Glutamatergic neuron (in vitro differentiated cells): ENCODE data around the gene BRINP2. TPM values are rescaled to one million over a fixed set of nuclear protein-coding genes. Genes with fewer than 3 reads are reported as not detected.

Experiments used
- DNase-seq: peaks from one replicate; pipeline ENCODE4 v3.0.0; 2022
- H3K27ac Mint-ChIP-seq: one replicate; pipeline ENCODE4 v1.8.0; 2020; ENCODE audit warnings: mild to moderate bottlenecking, mixed read lengths, inconsistent platforms; ENCODE audit not compliant: unreplicated experiment
- H3K27me3 Mint-ChIP-seq: one replicate; pipeline ENCODE4 v1.8.0; 2020; ENCODE audit warnings: mild to moderate bottlenecking, moderate library complexity, mixed read lengths, inconsistent platforms; ENCODE audit not compliant: unreplicated experiment
- H3K36me3 Mint-ChIP-seq: one replicate; pipeline ENCODE4 v1.8.0; 2020; ENCODE audit warnings: mild to moderate bottlenecking, mixed read lengths, inconsistent platforms; ENCODE audit not compliant: unreplicated experiment
- H3K4me1 Mint-ChIP-seq: one replicate; pipeline ENCODE4 v1.8.0; 2020; ENCODE audit warnings: mild to moderate bottlenecking, low read depth, mixed read lengths, inconsistent platforms; ENCODE audit not compliant: unreplicated experiment
- H3K4me3 Mint-ChIP-seq: one replicate; pipeline ENCODE4 v1.8.0; 2020; ENCODE audit warnings: mild to moderate bottlenecking, mixed read lengths, inconsistent platforms; ENCODE audit not compliant: unreplicated experiment
- H3K9me3 Mint-ChIP-seq: one replicate; pipeline ENCODE4 v1.8.0; 2020; ENCODE audit warnings: mild to moderate bottlenecking, moderate library complexity, mixed read lengths, inconsistent platforms; ENCODE audit not compliant: unreplicated experiment
- CTCF ChIP-seq: fragments of 200-600 bp; sonication (generic); IDR thresholded peaks from one replicate; pipeline ENCODE4 v1.5.0; 2021; ENCODE audit not compliant: partially characterized antibody, unreplicated experiment
- total RNA-seq: library from RNA; stranded (reverse); fragmentation: NEBNext Ultra II Directional; extraction: Animal tissue kit (Norgen Biotek cat#: 25700); gene quantifications from one replicate; pipeline ENCODE4 v1.2.1, GENCODE V29; 2021; ENCODE audit not compliant: unreplicated experiment

Gene BRINP2
- total RNA-seq, 1 donor from 2014 or later = 1.7 TPM

GRCh38 chr1:177128665-177129281 is 42.0 kb upstream of the BRINP2 start:
- H3K4me1 Mint-ChIP-seq = no peaks in the 10 kb centered on the region
- TF ChIP-seq CTCF = no peak
- H3K9me3 Mint-ChIP-seq = no peaks in the 10 kb centered on the region
- no peak for DNase-seq
- no peaks in the 10 kb centered on the region for H3K27me3 Mint-ChIP-seq
- no peak overlapping the region for H3K4me3 Mint-ChIP-seq
- H3K27ac Mint-ChIP-seq = no peak overlapping the region
- no peaks in the 10 kb centered on the region for H3K36me3 Mint-ChIP-seq

- no peak for TF ChIP-seq CTCF
- Mint-ChIP-seq H3K36me3 (no peaks in the 10 kb centered on the region), H3K9me3 (no peaks in the 10 kb centered on the region), H3K4me3 (no peak overlapping the region), H3K4me1 (no peaks in the 10 kb centered on the region), H3K27me3 (no peaks in the 10 kb centered on the region), H3K27ac (no peak overlapping the region)
- DNase-seq = no peak
Observed at GRCh38 chr1:177130451-177130945, 40.3 kb upstream of the BRINP2 start.

- no peaks in the 10 kb centered on the region for H3K9me3 Mint-ChIP-seq
- no peaks in the 10 kb centered on the region for H3K36me3 Mint-ChIP-seq
- DNase-seq = no peak
- no peaks in the 10 kb centered on the region for H3K27me3 Mint-ChIP-seq
- no peak for TF ChIP-seq CTCF
- H3K27ac Mint-ChIP-seq = no peak overlapping the region
- H3K4me1 Mint-ChIP-seq = no peaks in the 10 kb centered on the region
- H3K4me3 Mint-ChIP-seq = no peak overlapping the region
Observed at GRCh38 chr1:177131723-177132122, 39.0 kb upstream of the BRINP2 start.

GRCh38 chr1:177132141-177132540 is 38.6 kb upstream of the BRINP2 start:
- H3K27ac Mint-ChIP-seq = no peak overlapping the region
- H3K4me1 Mint-ChIP-seq = no peaks in the 10 kb centered on the region
- no peak for TF ChIP-seq CTCF
- DNase-seq = no peak
- no peaks in the 10 kb centered on the region for H3K36me3 Mint-ChIP-seq
- H3K27me3 Mint-ChIP-seq = no peaks in the 10 kb centered on the region
- no peaks in the 10 kb centered on the region for H3K9me3 Mint-ChIP-seq
- H3K4me3 Mint-ChIP-seq = no peak overlapping the region

GRCh38 chr1:177133977-177134538 is 36.7 kb upstream of the BRINP2 start:
- H3K27ac Mint-ChIP-seq = no peak overlapping the region
- H3K27me3 Mint-ChIP-seq = no peaks in the 10 kb centered on the region
- no peaks in the 10 kb centered on the region for H3K36me3 Mint-ChIP-seq
- no peaks in the 10 kb centered on the region for H3K9me3 Mint-ChIP-seq
- no peak overlapping the region for H3K4me3 Mint-ChIP-seq
- TF ChIP-seq CTCF = no peak
- DNase-seq = no peak
- no peaks in the 10 kb centered on the region for H3K4me1 Mint-ChIP-seq
